Neural cell (in vitro differentiated cells): ENCODE measurements around the gene PPP1R27.

ENCODE experiments used
- CTCF ChIP-seq: fragments of 450-650 bp; IDR thresholded peaks from 2 replicates; pipeline ENCODE4 v1.5.1; 2014; ENCODE audit warnings: antibody characterized with exemption, mild to moderate bottlenecking, moderate library complexity; ENCODE audit not compliant: poor library complexity, severe bottlenecking
- EP300 ChIP-seq: fragments of 450-650 bp; conservative IDR thresholded peaks from 2 replicates; pipeline ENCODE4 v1.6.1; 2014; ENCODE audit warnings: antibody characterized with exemption, mild to moderate bottlenecking, moderate library complexity; ENCODE audit not compliant: poor library complexity, severe bottlenecking
- EZH2 ChIP-seq: fragments of 200-600, 300-800 bp; shearing (Covaris generic), sonication (generic); IDR thresholded peaks from 2 replicates; pipeline ENCODE4 v1.6.1; 2014; ENCODE audit warnings: antibody characterized with exemption, low read length, borderline replicate concordance, mild to moderate bottlenecking; ENCODE audit not compliant: insufficient read depth, poor library complexity, severe bottlenecking
- POLR2AphosphoS5 ChIP-seq: IDR thresholded peaks from 2 replicates; pipeline ENCODE4 v1.6.1; 2012
- RAD21 ChIP-seq: fragments of 450-650 bp; conservative IDR thresholded peaks from 2 replicates; pipeline ENCODE4 v1.6.1; 2014; ENCODE audit warnings: antibody characterized with exemption, mild to moderate bottlenecking, moderate library complexity
- REST ChIP-seq: IDR thresholded peaks from 2 replicates; pipeline ENCODE4 v1.6.1; 2012; ENCODE audit warnings: borderline replicate concordance
- SMC3 ChIP-seq: fragments of 450-650 bp; conservative IDR thresholded peaks from 2 replicates; pipeline ENCODE4 v1.6.1; 2014; ENCODE audit warnings: antibody characterized with exemption, mild to moderate bottlenecking, moderate library complexity; ENCODE audit not compliant: poor library complexity
- TAF1 ChIP-seq: IDR thresholded peaks from 2 replicates; pipeline ENCODE4 v1.6.1; 2012; ENCODE audit warnings: low read depth

GRCh38 chr17:81859906-81860755 is 25.3 kb upstream of the PPP1R27 start, which contains the start of gene P4HB:
- TF ChIP-seq POLR2AphosphoS5, result peak; percentile 67
- TF ChIP-seq SMC3, result peak; percentile 38
- TF ChIP-seq CTCF, result no peak
- peak; percentile 14 for TF ChIP-seq TAF1
- peak; percentile 24 for TF ChIP-seq REST
- no peak for TF ChIP-seq EP300
- no peak for TF ChIP-seq EZH2
- peak; percentile 33 for TF ChIP-seq RAD21
